ENCODE measurements around the gene CILP2.

DNA sequence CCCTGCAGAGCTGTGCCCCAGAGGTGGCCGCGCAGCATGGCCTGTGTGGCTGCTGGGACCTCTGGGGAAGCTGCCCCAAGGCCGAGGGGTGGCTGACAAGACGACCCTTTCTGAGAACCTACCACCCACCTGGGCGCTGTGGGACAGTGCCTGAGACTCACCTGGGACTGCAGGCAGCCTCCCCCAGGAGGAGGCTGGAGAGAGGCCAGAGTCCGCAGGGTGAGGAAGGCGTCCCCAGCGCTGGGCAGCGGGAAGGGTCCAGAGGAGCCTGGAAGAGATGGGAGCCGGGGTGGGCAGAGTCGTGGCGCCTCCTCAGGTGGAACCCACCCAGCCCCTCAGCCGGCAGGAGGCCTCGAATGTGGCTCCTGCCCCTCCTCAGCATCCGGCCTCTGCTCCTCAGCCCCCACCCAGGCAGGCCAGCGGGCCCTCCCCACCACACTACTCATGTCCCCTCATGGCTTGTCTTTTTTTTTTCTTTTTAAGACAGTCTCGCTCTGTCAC, 25.3 kb downstream of the CILP2 start:
- TF ChIP-seq, protein P1, sequence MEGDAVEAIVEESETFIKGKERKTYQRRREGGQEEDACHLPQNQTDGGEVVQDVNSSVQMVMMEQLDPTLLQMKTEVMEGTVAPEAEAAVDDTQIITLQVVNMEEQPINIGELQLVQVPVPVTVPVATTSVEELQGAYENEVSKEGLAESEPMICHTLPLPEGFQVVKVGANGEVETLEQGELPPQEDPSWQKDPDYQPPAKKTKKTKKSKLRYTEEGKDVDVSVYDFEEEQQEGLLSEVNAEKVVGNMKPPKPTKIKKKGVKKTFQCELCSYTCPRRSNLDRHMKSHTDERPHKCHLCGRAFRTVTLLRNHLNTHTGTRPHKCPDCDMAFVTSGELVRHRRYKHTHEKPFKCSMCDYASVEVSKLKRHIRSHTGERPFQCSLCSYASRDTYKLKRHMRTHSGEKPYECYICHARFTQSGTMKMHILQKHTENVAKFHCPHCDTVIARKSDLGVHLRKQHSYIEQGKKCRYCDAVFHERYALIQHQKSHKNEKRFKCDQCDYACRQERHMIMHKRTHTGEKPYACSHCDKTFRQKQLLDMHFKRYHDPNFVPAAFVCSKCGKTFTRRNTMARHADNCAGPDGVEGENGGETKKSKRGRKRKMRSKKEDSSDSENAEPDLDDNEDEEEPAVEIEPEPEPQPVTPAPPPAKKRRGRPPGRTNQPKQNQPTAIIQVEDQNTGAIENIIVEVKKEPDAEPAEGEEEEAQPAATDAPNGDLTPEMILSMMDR (conservative IDR thresholded peaks at IDR 0.05; ENCODE audit: low read depth, low read length), result no peak
- no peak for TF ChIP-seq EZH2 (IDR thresholded peaks at IDR 0.05; ENCODE audit: borderline replicate concordance, low read depth, low read length, poor library complexity, severe bottlenecking)
